Pulmonary artery endothelial cell (primary cell): ENCODE data around the gene RRP15. TPM values are rescaled to one million over a fixed set of nuclear protein-coding genes. Genes with fewer than 3 reads are reported as not detected.

ENCODE experiments used
- DNase-seq: peaks from one replicate; pipeline ENCODE4 v3.0.0-alpha.2; 2011; ENCODE audit warnings: low read depth, low spot score
- total RNA-seq: library from RNA; depleted of rRNA; stranded (reverse); fragments of >200 nt; gene quantifications from 2 replicates; pipeline ENCODE4 v1.2.3, GENCODE V29; 2014

Gene RRP15
- total RNA-seq, 1 donor from 2014 or later = 6.5 TPM

DNA sequence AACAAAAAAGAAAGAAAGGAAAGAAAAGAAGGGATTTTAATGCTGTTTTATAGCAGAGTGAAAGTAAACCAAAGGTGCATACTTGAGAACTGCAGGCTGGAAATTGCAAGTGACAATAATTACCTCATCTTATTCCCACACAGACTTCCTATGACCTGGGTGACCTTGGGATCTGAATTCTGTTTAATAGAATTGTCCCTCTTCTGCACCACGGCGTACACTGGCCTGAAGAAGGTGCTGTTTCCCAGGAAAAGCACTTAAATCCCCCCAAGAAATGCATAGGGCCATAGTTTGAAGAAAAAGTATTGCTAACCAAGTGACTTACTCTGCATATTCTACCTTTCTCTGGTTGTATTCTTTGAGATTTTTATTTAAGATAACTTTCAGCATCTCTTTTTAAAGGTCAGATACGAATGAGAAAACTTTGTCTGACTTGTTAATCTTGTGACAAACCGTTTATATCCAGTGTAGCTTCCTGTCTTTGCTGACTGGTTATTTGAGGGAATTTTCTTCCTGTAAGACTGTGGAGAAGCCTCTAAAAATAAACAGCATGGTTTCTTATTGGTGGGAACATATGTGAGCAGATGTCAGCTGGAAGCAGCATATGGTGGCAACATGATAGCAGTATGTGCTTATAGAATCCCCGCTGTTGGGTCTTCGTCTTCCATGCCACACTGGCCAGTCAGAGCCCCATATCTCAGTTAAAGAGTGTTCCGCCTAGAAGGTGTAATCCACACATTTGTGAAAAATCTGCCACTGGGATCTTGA is 76.4 kb downstream of the RRP15 start:
- no peak for DNase-seq

DNA sequence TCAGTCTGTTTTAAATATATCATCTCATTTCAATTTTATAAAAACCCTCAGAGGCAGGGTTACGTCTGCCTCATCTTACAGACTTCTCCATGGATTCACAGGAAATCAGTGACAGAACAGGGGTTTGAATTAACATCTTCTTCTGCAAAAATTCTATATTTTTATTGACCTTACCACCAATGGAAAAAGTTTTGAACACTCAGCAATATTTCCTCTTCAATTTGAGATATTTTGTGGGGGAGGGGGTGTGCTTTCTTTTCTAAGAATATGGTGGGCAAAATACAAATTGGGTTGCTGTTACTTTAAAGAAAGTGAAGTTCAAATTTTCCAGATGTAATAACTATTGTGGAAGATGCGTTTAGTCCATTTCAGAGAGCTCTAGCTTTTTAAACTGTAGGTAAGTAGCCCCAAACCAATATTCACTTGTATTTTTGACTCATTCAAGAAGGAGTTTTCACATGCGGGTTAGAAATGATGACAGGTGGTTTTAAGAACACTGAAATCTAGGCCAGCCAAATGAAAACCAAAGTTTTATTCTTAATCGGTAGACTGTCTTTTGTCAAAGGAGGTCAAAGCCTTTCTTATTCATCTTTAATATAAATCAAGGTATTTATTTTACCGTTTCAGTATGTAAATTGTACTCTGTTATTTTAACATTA is 77.5 kb downstream of the RRP15 start:
- no peak for DNase-seq

DNA sequence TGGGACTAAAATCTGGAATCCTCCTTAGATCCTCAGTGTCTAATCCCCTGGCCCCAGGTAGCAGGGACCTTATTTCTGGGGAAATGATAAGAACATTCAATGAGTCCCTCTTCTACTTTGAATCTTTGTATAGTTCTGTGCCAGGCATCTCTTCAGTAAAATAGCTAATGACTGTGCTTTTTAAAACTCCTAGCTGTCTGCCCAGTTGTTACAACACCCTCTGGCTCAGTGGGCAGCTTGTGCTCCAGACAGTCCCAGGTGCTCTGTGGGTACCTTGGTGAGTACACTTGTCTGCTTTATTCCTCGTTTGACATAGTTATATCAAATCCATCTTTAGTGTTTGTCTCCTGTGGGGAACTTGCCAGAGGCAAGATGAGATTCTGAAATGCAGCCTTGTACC is 78.0 kb downstream of the RRP15 start:
- DNase-seq = no peak

DNA sequence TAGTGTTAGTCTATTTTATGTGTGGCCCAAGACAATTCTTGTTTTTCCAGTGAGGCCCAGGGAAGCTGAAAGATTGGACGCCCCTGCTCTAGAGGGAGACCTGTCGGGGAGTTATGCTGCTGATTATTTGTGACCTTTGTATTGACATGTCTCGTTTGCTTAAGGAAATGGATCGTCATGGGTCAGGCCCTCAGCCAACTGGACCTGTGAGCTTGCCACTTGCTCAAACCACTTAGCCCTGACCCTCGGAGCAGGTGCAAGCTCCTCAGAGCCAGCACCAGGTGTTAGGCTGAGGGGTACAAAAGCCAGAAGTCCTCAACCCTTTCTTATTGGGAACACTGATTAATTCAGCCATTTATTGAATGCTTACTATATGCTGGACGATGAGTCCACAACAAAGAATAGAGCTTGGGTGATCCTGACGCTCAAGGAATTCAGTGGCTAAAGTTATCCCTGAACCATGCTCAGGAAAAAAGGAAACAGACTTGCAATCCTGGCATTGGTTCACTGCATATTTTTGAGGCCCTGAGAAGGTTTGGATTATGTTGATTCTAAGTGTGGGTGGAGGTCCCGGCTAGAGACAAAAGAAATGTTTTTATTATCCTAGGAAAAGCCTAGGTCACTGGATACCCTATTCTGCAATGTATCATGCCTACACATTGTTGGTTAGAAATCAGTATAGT is 79.1 kb downstream of the RRP15 start:
- DNase-seq = no peak

DNA sequence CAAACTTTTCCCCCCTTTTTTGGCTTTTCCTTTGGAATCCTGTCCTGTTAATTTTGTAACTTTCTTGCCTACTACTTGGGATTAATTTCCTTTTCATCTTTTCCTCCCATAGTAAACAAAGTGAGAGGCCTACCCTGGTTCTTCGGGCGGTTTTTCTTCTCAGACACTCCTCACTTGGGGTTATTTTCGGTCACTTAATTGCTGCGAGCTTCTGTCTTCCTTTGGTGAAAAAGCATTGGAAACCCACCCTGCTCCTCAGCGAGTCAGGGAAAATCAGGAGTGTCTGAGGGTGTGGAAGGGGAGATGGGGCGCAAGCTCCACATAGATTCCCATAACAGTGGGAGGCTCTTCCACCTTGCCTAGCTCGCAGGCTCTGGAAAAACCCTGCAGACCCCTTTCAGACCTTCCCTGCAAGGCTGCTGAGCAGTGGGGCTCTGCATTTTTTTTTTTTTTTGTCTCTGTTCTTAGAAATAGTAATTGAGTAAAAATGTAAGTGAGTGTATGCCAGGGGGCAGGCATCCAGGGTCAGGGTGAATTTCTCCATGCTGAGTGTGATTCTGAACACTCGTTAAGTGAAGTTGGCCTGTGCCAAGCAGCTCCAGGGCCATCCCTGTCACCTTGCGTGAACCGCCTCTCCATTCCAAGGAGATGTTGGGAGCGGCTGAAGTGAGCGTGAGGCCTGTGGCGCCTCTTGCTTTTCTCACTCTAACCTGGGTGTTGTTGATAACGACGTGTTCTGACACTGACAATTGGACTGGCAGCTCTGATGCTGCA is 80.3 kb downstream of the RRP15 start:
- DNase-seq = no peak

DNA sequence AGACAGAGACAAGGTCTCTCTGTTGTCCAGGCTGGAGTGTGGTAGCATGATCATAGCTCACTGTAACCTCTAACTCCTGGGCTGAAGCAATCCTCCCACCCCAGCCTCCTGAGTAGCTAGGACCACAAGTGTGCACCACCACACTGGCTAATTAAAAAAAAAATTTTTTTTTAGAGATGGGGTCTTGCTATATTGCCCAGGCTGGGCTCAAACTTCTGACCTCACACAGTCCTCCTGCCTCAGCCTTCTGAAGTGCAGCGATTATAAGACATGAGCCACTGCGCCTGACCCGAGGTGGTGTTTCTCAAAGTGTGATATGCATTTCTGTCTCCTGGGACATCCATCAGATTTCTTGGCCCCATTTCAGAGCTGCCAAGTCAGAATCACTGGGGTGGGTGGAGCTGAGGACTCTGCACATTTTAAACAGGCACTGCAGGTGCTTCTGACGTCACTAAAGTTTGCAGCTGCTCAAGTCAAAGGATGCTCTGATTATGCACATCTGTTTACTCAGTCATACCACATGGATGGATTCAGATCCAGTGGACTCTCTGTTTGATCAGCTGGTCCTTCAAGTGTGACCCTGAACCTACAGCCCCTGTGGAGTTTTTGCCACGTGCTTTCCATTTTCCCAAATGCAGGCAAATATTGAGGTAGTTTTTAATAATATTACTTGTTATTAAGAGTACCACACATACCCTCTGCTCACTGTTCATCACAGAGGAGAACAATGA is 81.4 kb downstream of the RRP15 start:
- DNase-seq = no peak

DNA sequence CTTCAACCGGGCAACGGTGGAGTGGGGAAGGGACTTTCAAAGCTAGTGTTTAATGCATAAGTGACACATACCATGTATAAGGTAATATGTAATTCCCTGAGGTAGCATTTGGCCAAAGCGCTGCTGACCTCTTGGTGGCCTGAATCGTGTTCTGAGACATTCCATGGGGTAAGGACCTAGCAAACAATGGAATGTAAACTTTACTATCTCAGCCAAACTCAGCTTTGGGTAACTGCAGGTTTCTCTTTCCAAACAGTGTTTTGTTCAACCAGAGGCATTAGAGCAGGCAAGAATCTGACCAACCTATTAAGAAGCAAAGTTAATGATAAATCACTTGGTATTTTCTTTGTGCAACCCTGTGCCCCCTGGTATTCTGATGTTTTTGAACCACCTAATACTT is 82.0 kb downstream of the RRP15 start:
- DNase-seq = no peak

DNA sequence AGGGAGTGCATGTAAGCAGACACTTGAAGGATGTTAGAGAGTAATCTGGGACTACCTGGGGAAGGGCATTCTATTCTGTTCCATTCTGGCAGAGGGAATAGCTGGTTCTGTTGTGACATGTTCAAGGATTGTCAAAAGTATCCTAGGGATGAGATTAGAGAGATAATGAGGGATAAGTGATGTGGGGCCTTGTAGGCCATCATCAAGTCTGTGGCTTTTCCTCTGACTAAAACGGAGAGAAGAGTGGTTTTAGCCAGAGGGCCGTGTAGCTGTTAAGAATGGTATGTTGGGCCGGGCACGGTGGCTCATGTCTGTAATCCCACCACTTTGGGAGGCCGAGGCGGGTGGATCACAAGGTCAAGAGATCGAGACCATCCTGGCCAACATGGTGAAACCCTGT is 83.6 kb downstream of the RRP15 start:
- DNase-seq = no peak

DNA sequence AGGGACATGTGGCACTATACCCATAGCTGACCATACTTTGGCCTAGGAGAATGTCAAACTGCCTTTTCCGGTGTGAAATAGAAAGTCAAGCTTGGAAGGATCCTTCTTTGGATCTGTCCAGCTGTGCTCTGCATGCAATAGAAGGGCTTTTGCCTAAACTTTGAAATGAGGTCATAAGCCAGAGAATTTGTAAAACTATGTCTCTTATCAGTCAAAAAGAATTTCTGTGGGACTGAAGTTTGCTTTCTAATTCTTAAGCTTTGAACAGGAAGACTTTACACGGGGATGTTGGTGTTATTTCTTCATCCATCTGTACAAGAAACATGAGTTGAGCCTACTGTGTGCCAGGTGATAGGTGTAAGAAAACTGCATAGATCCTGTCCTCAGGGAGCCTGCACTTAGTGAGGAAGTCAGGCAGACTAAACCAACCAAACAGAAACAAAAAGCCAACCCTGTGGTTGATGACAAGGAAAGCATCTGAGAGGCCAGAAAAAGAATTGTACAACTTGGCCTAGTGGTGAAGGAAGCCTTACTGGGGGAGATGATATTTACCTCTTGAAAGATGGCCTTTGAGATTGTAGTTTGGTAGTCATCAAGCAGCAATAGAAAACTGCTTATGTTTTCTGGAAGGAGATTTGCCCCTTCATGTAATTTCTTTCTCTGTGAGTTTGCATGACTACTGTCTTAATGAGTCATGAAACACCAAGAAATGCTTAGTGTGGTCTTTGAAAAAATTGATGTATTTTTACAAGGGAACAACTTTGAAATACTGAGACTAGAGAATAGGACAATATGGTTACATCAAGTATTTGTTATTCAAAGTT is 84.8 kb downstream of the RRP15 start:
- no peak for DNase-seq

DNA sequence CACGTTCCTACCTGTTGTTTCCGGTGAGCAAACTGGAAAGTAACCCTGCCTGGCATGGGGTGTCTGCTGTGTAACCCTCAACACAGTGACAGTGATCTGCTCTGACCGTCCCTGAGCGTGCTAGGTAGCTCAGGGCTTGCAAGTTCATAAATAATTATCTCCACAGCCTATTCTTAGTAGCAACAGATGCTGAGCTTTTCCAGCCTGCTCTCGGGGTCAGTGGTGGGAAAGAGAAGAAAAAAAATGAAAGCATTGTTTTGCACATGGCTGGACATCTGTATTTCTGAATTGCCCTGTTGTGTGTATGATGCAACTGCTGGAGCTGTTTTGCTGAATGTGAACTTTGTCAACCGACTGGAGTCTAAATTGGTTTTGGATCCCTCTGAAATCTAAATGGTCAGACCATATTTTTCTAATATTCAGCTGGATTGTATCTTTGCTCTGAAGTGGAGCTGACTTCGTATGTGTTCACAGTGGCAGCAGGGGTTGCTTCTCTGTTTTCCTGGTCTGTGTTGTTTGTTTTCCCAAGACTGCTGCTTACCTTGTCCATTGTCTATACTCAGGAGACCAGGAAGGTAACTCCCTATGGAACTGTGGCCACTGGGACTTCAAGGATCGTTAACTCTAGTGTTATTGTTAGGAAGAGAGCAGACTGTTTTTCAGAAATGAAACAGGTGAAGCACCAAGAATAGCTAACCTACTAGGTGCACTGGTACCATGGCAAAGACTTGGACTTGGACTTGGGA is 87.0 kb downstream of the RRP15 start:
- no peak for DNase-seq

DNA sequence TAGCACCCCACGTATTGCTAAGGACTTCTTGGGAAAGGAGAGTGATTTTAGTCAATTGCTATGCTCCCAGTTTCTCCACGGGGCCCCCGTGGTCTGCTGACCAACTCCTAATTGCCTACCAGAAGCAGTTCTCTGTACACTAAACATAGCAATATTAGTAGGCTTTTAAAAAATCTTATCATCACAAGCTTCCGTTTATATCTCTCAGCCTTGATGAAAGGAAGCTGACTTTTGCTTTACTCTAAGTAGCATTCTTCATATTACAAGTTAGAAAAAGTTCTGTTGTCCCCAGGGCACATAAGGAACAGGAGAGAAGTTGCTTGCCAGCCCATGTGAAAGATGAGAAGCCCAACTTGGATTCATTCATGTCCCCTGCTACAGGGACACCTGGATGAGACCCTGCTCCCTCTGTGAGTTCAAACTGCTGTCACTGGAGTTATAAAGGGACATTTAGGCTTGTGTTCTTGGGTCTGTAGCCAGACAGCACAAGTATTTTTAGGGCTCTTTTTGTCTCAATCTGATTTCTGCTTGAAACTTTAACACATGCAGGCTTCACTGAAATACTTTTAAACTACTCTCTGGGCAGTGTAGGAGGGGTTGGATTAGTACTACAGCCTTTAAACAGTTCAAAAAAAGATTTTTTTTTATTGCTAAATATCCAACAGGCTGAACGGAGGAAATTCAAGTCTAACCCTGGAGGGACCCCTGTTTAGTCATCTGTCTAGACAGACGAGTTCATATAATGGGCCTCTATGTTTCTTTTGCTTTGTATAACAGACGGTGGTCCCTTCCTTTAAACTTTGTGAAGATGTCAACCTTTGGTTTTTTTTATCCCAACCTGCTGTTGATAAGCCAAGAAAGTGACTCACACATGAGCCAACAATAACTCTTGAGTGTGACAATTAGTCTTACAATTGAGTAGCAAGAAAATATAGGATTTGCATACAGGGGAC is 89.6 kb downstream of the RRP15 start:
- peak; percentile 62 for DNase-seq

DNA sequence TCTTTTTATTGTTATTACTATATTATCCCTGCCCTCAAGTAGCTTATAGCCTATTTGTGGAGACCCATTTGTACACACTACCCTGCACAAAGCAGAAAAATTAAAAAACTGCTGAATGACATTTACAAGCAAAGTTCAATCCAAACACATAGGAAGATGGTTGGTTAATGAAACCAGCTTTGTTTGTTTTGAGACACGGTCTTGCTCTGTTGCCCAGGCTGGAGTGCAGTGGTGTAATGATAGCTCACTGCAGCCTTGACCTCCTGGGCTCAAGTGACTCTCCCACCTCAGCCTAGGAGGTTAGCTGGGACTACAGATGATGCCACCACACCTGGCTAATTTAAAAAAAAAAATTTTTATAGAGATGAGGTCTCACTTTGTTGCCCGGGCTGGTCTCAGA is 91.6 kb downstream of the RRP15 start:
- no peak for DNase-seq

DNA sequence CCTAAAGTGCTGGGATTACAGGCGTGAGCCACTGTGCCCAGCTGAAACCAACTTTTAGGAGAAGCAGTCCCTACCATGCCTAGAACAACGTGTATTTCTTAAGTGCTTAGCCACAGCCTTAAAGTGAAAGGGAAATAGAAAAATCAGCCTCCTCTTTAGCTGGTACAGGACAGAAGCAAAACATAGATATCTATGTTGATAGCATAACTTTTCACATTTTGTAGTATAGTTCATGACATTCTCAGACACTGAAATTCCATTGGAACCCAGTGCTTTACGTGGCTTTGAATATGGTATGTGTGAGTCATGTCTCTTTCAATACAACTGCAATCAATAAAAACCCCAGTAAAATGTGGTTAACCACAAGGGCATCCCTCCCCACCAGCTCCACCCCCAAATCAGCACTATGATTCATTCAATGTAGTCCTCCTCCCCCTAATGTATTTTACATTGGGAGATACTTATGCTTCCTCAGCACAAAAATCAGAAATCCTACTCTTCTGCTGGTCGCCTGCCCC is 92.1 kb downstream of the RRP15 start:
- no peak for DNase-seq

DNA sequence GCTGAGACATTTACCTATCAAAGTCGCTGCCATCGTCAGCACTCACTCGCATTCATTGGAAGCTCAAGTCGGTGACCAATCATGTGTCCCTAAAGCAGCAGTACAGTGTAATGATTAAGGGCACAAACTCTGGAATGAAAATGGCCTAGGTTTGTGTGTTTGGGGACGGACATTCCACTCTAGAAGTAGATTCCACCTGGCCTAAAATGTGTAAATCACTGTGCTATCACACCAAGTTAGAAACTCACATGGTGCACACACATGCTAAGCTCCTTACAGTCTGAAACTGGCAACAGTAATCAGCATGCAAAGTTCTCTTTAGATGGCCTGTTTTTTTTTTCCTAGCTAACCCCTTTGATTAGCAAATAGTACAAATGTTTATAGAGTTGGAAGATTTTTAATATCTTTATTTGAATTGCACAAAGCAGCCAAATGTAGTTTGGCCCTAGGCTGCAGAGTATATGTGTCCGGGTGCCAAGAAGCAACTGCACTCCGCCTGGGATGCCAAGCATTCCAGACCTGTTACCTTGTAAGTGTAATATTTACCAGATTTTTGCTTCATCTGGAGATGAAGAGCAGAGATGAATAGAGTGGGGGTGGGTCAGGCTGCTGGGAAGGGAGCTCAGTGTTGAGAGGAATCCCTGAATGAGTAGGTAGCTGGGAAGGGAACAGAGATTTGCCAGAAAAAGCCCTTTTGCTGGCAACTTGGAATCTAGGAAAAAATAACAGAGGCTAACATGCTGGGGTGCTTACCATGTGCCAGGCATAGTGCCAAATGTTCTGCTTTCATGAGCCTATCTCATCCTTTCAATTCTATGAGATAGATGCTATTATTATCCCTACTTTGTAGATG is 95.3 kb downstream of the RRP15 start:
- no peak for DNase-seq

DNA sequence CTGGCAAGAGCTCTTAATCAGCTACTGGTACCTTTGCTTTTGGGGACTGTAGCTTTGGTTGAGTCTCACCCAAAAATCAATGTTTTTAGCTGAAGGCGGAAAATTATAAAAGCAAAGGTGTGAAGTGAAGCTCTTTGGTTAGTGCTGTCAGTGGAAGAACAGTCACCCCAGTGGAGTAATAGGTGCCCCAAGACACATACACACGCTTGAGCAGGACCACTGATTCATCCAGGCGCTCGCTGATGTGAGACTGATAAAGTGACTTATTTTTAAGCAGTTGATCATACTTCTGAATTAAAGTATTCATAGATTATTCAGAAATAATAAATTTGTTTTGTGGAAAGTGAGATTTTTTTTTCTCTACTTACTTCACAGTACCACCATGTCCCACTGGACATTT is 97.2 kb downstream of the RRP15 start:
- DNase-seq = no peak

DNA sequence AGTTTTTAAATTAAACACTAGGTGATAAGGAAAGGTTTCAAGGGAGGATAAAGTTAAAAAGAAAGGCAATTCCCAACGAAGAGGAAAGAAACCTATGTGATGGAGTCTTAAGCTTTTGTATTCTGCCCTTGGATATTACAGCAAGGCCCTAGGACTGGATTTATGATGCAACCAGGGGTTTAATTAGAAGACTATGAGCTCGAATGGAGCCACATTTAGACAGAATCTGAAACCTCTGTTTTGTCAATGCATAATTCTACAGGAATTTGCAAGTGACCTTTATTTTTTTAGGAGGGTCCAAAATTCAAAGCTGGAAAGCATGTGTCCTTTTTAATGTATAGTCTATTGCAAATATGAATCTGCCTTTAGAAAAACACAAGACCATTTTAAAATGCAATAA is 98.0 kb downstream of the RRP15 start:
- no peak for DNase-seq

DNA sequence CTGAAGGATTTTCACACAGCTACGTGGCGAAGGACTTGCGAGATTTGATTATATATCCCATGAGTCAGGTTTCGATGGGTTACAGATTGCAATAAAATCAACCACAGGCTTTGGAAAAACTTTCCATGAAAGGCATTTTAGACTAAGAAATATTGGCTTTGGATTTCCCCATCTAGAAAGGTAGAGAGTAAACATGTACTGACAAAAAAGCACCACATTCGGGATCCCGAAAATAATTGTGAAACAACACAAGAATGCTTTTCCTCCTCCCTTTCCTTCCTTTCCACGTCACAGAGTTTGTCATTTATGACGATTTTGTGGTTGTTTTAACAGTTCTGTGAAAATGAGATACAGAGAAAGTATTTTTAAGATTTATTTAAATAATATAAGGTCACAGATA is 98.6 kb downstream of the RRP15 start:
- DNase-seq = no peak
